Measurements from ENCODE around the gene MCU. TPM values are rescaled to one million over a fixed set of nuclear protein-coding genes. Genes with fewer than 3 reads are reported as not detected.

MCU gene
- polyA plus RNA-seq, 1 donor (not counting 4 experiments of a cell fraction or from before 2014, with no cell fraction given), result 103 TPM

GRCh38 chr10:72802763-72803505 lies 111.0 kb downstream of the MCU start:
- Histone ChIP-seq H3K9me1 (ENCODE audit: control insufficient read depth, extremely low read depth, insufficient read depth, low read length) (no peaks in the 10 kb centered on the region), H3K27ac (ENCODE audit: control insufficient read depth, insufficient read depth, low read length) (no peak overlapping the region), H3K9ac (ENCODE audit: control insufficient read depth, extremely low read depth, insufficient read depth, low read length) (no peak overlapping the region), H3K36me3 (ENCODE audit: control insufficient read depth in 2 of 2, extremely low read depth in 1 of 2, insufficient read depth in 2 of 2, low read length in 2 of 2) (no peaks in the 10 kb centered on the region), H3K4me1 (ENCODE audit: control insufficient read depth, extremely low read depth, insufficient read depth, low read length) (no peaks in the 10 kb centered on the region), H2AFZ (ENCODE audit: control insufficient read depth, low read length) (no peak overlapping the region), H3K9me3 (ENCODE audit: control insufficient read depth, low read depth, low read length) (no peaks in the 10 kb centered on the region), H3K27me3 (ENCODE audit: control insufficient read depth, extremely low read depth, insufficient read depth, low read length) (no peaks in the 10 kb centered on the region), H3K4me3 (ENCODE audit: control insufficient read depth in 2 of 3, extremely low read depth in 1 of 3, insufficient read depth in 2 of 3, low read depth in 1 of 3, low read length in 3 of 3) (no peak overlapping the region), H3K79me2 (ENCODE audit: control insufficient read depth, insufficient read depth, low read length) (peaks cover 6% of the 10 kb centered on the region), H3K4me2 (ENCODE audit: control insufficient read depth, extremely low read depth, insufficient read depth, low read depth, low read length) (no peak overlapping the region), H4K20me1 (ENCODE audit: control insufficient read depth, extremely low read depth, insufficient read depth, low read length) (no peaks in the 10 kb centered on the region)
- dilution Hi-C loops (cut with MboI; ENCODE audit: extremely low pct_ligation_motif_present, low sequenced_read_pairs), result no loop called here
- no peak for DNase-seq (ENCODE audit: low read depth, low spot score)
- FAIRE-seq, result no peak
- TF ChIP-seq EZH2 (IDR thresholded peaks at IDR 0.05; ENCODE audit: low read length) (no peak), CTCF (optimal IDR thresholded peaks at IDR 0.05 in 1 of 3, IDR thresholded peaks at IDR 0.05 in 1 of 3, conservative IDR thresholded peaks at IDR 0.05 in 1 of 3; ENCODE audit: extremely low read depth in 1 of 3, insufficient read depth in 2 of 3, low read length in 3 of 3) (no peak)

GRCh38 chr10:72808001-72808400 lies 116.1 kb downstream of the MCU start:
- Histone ChIP-seq H2AFZ (ENCODE audit: control insufficient read depth, low read length) (no peak overlapping the region), H3K9me1 (ENCODE audit: control insufficient read depth, extremely low read depth, insufficient read depth, low read length) (no peaks in the 10 kb centered on the region), H3K4me3 (ENCODE audit: control insufficient read depth in 2 of 3, extremely low read depth in 1 of 3, insufficient read depth in 2 of 3, low read depth in 1 of 3, low read length in 3 of 3) (no peak overlapping the region), H4K20me1 (ENCODE audit: control insufficient read depth, extremely low read depth, insufficient read depth, low read length) (no peaks in the 10 kb centered on the region), H3K79me2 (ENCODE audit: control insufficient read depth, insufficient read depth, low read length) (peaks cover 13% of the 10 kb centered on the region), H3K27me3 (ENCODE audit: control insufficient read depth, extremely low read depth, insufficient read depth, low read length) (no peaks in the 10 kb centered on the region), H3K27ac (ENCODE audit: control insufficient read depth, insufficient read depth, low read length) (no peak overlapping the region), H3K9me3 (ENCODE audit: control insufficient read depth, low read depth, low read length) (no peaks in the 10 kb centered on the region), H3K9ac (ENCODE audit: control insufficient read depth, extremely low read depth, insufficient read depth, low read length) (no peak overlapping the region), H3K4me1 (ENCODE audit: control insufficient read depth, extremely low read depth, insufficient read depth, low read length) (peaks cover 12% of the 10 kb centered on the region), H3K4me2 (ENCODE audit: control insufficient read depth, extremely low read depth, insufficient read depth, low read depth, low read length) (no peak overlapping the region), H3K36me3 (ENCODE audit: control insufficient read depth in 2 of 2, extremely low read depth in 1 of 2, insufficient read depth in 2 of 2, low read length in 2 of 2) (no peaks in the 10 kb centered on the region)
- dilution Hi-C loops (cut with MboI; ENCODE audit: extremely low pct_ligation_motif_present, low sequenced_read_pairs), result no loop called here
- FAIRE-seq, result no peak
- TF ChIP-seq CTCF (optimal IDR thresholded peaks at IDR 0.05 in 1 of 3, IDR thresholded peaks at IDR 0.05 in 1 of 3, conservative IDR thresholded peaks at IDR 0.05 in 1 of 3; ENCODE audit: extremely low read depth in 1 of 3, insufficient read depth in 2 of 3, low read length in 3 of 3), result no peak
- TF ChIP-seq EZH2 (IDR thresholded peaks at IDR 0.05; ENCODE audit: low read length), result no peak
- DNase-seq (ENCODE audit: low read depth, low spot score), result no peak

Measured in keratinocyte (primary cell).